Upper lobe of right lung (tissue), 1 donor: ENCODE results near the gene PTPRN2. TPM values are rescaled to one million over a fixed set of nuclear protein-coding genes. Genes with fewer than 3 reads are reported as not detected.

Experiments
- ATAC-seq: fragments of 200-7000 bp; cut with Tn5 transposase; one replicate; pipeline ENCODE4 v1.9.1; 2020; ENCODE audit warnings: mild to moderate bottlenecking, moderate library complexity
- DNase-seq: peaks from one replicate; pipeline ENCODE4 v3.0.0-alpha.2; 2020
- H3K27ac ChIP-seq: fragments of 200-600 bp; one replicate; pipeline ENCODE4 v1.8.0; 2022
- H3K27me3 ChIP-seq: fragments of 200-600 bp; one replicate; pipeline ENCODE4 v1.8.0; 2022; ENCODE audit warnings: mild to moderate bottlenecking
- H3K36me3 ChIP-seq: fragments of 200-600 bp; one replicate; pipeline ENCODE4 v1.8.0; 2022
- H3K4me1 ChIP-seq: fragments of 200-600 bp; one replicate; pipeline ENCODE4 v1.8.0; 2022
- H3K4me3 ChIP-seq: fragments of 200-600 bp; one replicate; pipeline ENCODE4 v1.8.0; 2022; ENCODE audit warnings: mild to moderate bottlenecking
- H3K9me3 ChIP-seq: fragments of 200-600 bp; one replicate; pipeline ENCODE4 v1.8.0; 2022
- intact Hi-C: fragments of 100-400 bp; cut with DNase I; formaldehyde crosslinking; loops from one replicate; pipeline ENCODE4 v1.11.0; 2022
- total RNA-seq: library from RNA; stranded (reverse); fragmentation: NEBNext Ultra II Directional; extraction: Animal tissue kit (Norgen Biotek cat#: 25700); gene quantifications from one replicate; pipeline ENCODE4 v1.2.1, GENCODE V29; 2021
- TF ChIP-seq, protein P1 (sequence below): fragments of 200-600 bp; IDR thresholded peaks from one replicate; pipeline ENCODE4 v1.8.0; 2022; ENCODE audit warnings: antibody characterized with exemption
- donor health status: DM: no; HTN: yes; CAD: no; lungs with severe emphysema.

Gene PTPRN2
- total RNA-seq, 1 donor from 2014 or later: 4.9 TPM

- Histone ChIP-seq H3K27me3 (peaks cover 9% of the 10 kb centered on the region), H3K4me1 (no peaks in the 10 kb centered on the region), H3K36me3 (no peaks in the 10 kb centered on the region), H3K9me3 (no peaks in the 10 kb centered on the region), H3K27ac (no peak overlapping the region), H3K4me3 (no peak overlapping the region)
- DNase-seq (no peak), ATAC-seq (no peak)
- TF ChIP-seq, protein P1, sequence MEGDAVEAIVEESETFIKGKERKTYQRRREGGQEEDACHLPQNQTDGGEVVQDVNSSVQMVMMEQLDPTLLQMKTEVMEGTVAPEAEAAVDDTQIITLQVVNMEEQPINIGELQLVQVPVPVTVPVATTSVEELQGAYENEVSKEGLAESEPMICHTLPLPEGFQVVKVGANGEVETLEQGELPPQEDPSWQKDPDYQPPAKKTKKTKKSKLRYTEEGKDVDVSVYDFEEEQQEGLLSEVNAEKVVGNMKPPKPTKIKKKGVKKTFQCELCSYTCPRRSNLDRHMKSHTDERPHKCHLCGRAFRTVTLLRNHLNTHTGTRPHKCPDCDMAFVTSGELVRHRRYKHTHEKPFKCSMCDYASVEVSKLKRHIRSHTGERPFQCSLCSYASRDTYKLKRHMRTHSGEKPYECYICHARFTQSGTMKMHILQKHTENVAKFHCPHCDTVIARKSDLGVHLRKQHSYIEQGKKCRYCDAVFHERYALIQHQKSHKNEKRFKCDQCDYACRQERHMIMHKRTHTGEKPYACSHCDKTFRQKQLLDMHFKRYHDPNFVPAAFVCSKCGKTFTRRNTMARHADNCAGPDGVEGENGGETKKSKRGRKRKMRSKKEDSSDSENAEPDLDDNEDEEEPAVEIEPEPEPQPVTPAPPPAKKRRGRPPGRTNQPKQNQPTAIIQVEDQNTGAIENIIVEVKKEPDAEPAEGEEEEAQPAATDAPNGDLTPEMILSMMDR: no peak
- intact Hi-C loops: no loop called here
Observed at GRCh38 chr7:157723205-157723604, 864.4 kb downstream of the PTPRN2 start.

GRCh38 chr7:157722137-157723060 is 865.2 kb downstream of the PTPRN2 start:
- DNase-seq: no peak
- TF ChIP-seq, protein P1: no peak
- H3K9me3 ChIP-seq: no peaks in the 10 kb centered on the region
- no peak overlapping the region for H3K4me3 ChIP-seq
- H3K27me3 ChIP-seq: peaks cover 9% of the 10 kb centered on the region
- H3K27ac ChIP-seq: no peak overlapping the region
- no peaks in the 10 kb centered on the region for H3K36me3 ChIP-seq
- H3K4me1 ChIP-seq: no peaks in the 10 kb centered on the region
- intact Hi-C loops: no loop called here
- ATAC-seq: no peak

GRCh38 chr7:157721468-157722136 is 866.0 kb downstream of the PTPRN2 start:
- no peak for ATAC-seq
- intact Hi-C loops: no loop called here
- DNase-seq: no peak

DNA sequence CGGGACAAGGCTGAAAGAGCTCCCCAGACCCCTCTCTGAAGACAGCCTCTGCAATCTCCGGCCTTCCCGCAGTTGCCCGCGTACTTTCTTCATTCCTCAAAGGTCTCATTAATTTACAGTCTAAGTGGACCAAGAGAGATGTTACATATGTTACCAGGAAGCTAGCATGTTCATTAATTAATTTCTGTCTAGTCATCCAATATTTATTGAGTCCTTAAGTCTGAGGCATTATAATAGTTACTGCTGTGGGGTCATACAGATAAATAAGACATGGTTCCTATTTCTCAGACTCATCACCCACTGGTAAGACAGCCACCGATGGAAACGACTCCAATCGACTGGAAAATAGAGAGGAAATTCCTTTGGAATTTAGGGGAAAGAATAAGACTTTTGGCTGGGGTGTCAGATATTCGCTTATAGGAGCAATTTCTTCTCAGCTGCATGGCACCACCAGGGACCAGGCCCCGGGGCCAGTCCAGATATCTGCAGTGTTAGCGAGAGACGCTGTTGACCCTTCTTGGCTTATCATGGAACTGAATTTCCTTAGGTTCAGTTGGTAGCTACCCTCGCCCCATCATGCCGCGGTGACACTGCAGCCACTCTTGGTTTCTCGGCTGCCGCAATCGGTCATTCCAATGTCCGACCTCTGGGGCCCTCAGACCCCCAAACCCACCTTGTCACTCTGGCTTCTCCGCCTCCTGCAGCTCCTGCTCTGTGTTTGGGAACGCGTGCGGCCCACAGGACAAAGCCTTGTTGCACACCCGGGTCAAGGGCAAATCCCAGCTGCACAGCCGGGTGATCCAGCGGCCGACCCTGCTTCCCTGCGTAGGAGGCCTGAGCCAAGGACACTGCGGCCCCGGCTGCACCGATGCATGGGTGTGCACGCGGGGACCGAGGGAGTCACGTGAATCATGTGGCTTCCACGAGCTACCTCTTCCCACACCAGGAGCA is 867.6 kb downstream of the PTPRN2 start:
- TF ChIP-seq, protein P1: no peak
- DNase-seq: no peak
- no peaks in the 10 kb centered on the region for H3K9me3 ChIP-seq
- H3K4me1 ChIP-seq: no peaks in the 10 kb centered on the region
- no peak for ATAC-seq
- no peak overlapping the region for H3K4me3 ChIP-seq
- intact Hi-C loops: no loop called here
- peaks cover 9% of the 10 kb centered on the region for H3K27me3 ChIP-seq
- no peaks in the 10 kb centered on the region for H3K36me3 ChIP-seq
- H3K27ac ChIP-seq: no peak overlapping the region

More at GRCh38 chr7:157721468-157722136, 866.0 kb downstream of the PTPRN2 start:
- H3K27me3 ChIP-seq: peaks cover 9% of the 10 kb centered on the region
- no peak overlapping the region for H3K4me3 ChIP-seq
- no peaks in the 10 kb centered on the region for H3K4me1 ChIP-seq
- no peaks in the 10 kb centered on the region for H3K36me3 ChIP-seq
- no peak overlapping the region for H3K27ac ChIP-seq
- TF ChIP-seq, protein P1: no peak
- H3K9me3 ChIP-seq: no peaks in the 10 kb centered on the region

DNA sequence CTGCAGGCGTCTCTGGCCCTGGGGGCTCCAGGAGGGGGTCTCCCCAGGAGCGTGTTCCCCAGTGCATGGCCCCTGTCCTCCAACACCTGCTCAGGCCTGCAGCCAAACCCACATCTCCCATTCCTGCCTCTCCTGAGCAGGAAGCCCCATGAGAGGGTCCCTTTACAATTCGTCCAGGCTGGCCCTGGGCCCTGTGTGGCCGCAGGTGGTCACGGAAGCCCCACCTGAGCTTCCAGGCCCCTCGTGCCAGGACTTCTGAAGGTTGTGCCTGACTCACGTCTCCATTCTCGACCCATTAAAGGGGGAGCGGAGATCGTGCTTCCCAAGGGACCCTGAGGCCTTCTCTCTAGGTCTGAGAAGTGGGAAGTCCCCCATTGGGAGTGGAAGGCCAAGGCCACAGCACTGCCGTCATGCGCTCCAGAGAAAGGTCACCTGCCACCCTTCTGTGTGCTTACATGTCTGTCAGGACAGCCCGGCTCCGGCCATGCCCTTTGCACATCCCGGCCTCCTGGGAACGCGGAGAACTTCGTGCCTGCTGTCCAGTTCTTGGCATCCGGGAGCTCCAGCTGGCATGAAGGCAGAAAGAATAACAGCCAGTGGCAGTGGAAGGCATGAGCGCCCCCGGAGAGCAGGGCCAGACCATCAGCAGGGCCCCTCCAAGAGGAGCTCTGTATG is 868.5 kb downstream of the PTPRN2 start:
- H3K9me3 ChIP-seq: no peaks in the 10 kb centered on the region
- no peak overlapping the region for H3K27ac ChIP-seq
- no peaks in the 10 kb centered on the region for H3K4me1 ChIP-seq
- no peaks in the 10 kb centered on the region for H3K36me3 ChIP-seq
- no peak overlapping the region for H3K4me3 ChIP-seq
- H3K27me3 ChIP-seq: peaks cover 2% of the 10 kb centered on the region
- ATAC-seq (no peak), DNase-seq (no peak)
- TF ChIP-seq, protein P1: no peak
- intact Hi-C loops: no loop called here
